Ovary (tissue), 9 donors: ENCODE results near the gene MKI67. TPM values are rescaled to one million over a fixed set of nuclear protein-coding genes. Genes with fewer than 3 reads are reported as not detected.

Experiments used
- DNase-seq, 5 donors: peaks; one replicate each; pipeline ENCODE4 v3.0.0-alpha.2; 2019 to 2020
- H3K27ac ChIP-seq, 2 donors: fragments of 200-600 bp; one replicate each; pipeline versions ENCODE4 v1.5.1 to v1.8.0; 2019 to 2022
- H3K27me3 ChIP-seq: fragments of 200-600 bp; one replicate; pipeline ENCODE4 v1.8.0; 2022
- H3K36me3 ChIP-seq: fragments of 200-600 bp; sonication (generic); one replicate; pipeline ENCODE4 v1.5.1; 2019
- H3K4me1 ChIP-seq: one replicate; pipeline ENCODE4 v1.8.1; 2013; ENCODE audit warnings: mild to moderate bottlenecking, moderate library complexity; ENCODE audit not compliant: insufficient read depth
- H3K4me3 ChIP-seq: fragments of 200-600 bp; sonication (generic); one replicate; pipeline ENCODE4 v1.5.1; 2017
- H3K9me3 ChIP-seq, 2 donors: fragments of 200-600 bp in 1 of 2; sonication (generic) in 1 of 2; one replicate each; pipeline versions ENCODE4 v1.5.1 to v1.8.1; 2013 to 2019; ENCODE audit warnings: mild to moderate bottlenecking in 1 of 2, moderate library complexity in 1 of 2
- CTCF ChIP-seq, 3 donors: fragments of 450-650 bp in 2 of 3; fragments of 200-600 bp in 1 of 3; IDR thresholded peaks; one replicate each; pipeline versions ENCODE4 v1.5.1 to v1.8.0; 2016 to 2022; ENCODE audit warnings: antibody characterized with exemption in 3 of 3, mild to moderate bottlenecking in 1 of 3
- EP300 ChIP-seq: sonication (generic); formaldehyde crosslinking; IDR thresholded peaks from one replicate; pipeline ENCODE4 v1.6.1; 2017; ENCODE audit warnings: antibody characterized with exemption
- POLR2A ChIP-seq: fragments of 450-650 bp; IDR thresholded peaks from one replicate; pipeline ENCODE4 v1.6.1; 2017; ENCODE audit warnings: antibody characterized with exemption, mild to moderate bottlenecking, moderate library complexity
- WGBS, 3 donors: extraction: QIAGEN DNeasy Blood & Tissue Kit in 1 of 3; methylation state at CpG; one replicate each; pipeline versions ENCODE4 v1.1.5 to v1.1.7; 2013 to 2017; 5-methylcytosine and 5-hydroxymethylcytosine counted together
- intact Hi-C, 4 donors: fragments of 100-400 bp; cut with DNase I; formaldehyde crosslinking; loops; one replicate each; pipeline versions ENCODE4 v1.11.0 to v1.15.1; 2022 to 2023
- polyA plus RNA-seq, 2 donors: library from polyadenylated mRNA; stranded (reverse); fragments of 200-250 nt in 1 of 2; fragments of 350-450 nt in 1 of 2; fragmentation: Illumina TruSeq in 1 of 2; extraction: RNeasy Lipid Tissue Mini Kit (QIAGEN cat#74804) in 1 of 2; gene quantifications; one replicate each; pipeline ENCODE4 v1.2.3, GENCODE V29; 2013 to 2014
- total RNA-seq, 7 donors: library from RNA; depleted of rRNA in 2 of 7; stranded (reverse); fragments of >200 nt in 2 of 7; fragmentation: NEBNext Ultra II Directional in 3 of 7; extraction: Animal tissue kit (Norgen Biotek cat#: 25700) in 3 of 7; gene quantifications; one replicate each; pipeline versions ENCODE4 v1.1.0 to v1.2.4, GENCODE V29; 2016 to 2023
- donor health status: DM: no; HTN: no; CAD: no; lungs with moderate emphysema.
- donor health status: DM: no; HTN: no; CAD: no.
- donor health status: Bipolar disorder and iron deficiency.
- donor health status: DM: yes; HTN: yes; CAD: no.
- donor health status: DM: no; HTN: no; CAD: no.
- donor health status: DM: yes; HTN: yes; CAD: no.

MKI67 gene
- total and polyA plus RNA-seq, 9 donors: 0.10 to 3.6 (median 0.71) TPM; not detected in 1

GRCh38 chr10:128158021-128158795 is 32.0 kb upstream of the MKI67 start:
- WGBS, 3 donors: 85 to 91% (median 86%) methylated on average over 9 of the region's 9 CpGs

GRCh38 chr10:128156999-128157755 is 31.0 kb upstream of the MKI67 start:
- no peak for DNase-seq
- no peak overlapping the region for H3K27ac ChIP-seq
- H3K4me3 ChIP-seq: no peak overlapping the region
- intact Hi-C loops: no loop called here
- TF ChIP-seq POLR2A: no peak
- no peaks in the 10 kb centered on the region for H3K27me3 ChIP-seq
- H3K36me3 ChIP-seq: no peaks in the 10 kb centered on the region
- 59 to 67% (median 60%) methylated on average over 9 of the region's 9 CpGs for WGBS, 3 donors
- no peaks in the 10 kb centered on the region for H3K9me3 ChIP-seq
- no peaks in the 10 kb centered on the region for H3K4me1 ChIP-seq

More at GRCh38 chr10:128158021-128158795, 32.0 kb upstream of the MKI67 start:
- H3K27ac ChIP-seq: no peak overlapping the region
- no peak for DNase-seq
- H3K4me1 ChIP-seq: no peaks in the 10 kb centered on the region
- TF ChIP-seq POLR2A (no peak), CTCF (IDR thresholded peaks at IDR 0.05) (no peak), EP300 (no peak)
- no peaks in the 10 kb centered on the region for H3K9me3 ChIP-seq
- no peaks in the 10 kb centered on the region for H3K27me3 ChIP-seq
- intact Hi-C loops: no loop called here
- H3K36me3 ChIP-seq: no peaks in the 10 kb centered on the region
- no peak overlapping the region for H3K4me3 ChIP-seq

GRCh38 chr10:128152741-128153580 is 26.7 kb upstream of the MKI67 start:
- 45 to 48% (median 45%) methylated on average over 13 of the region's 13 CpGs for WGBS, 3 donors
- Histone ChIP-seq H3K36me3 (no peaks in the 10 kb centered on the region), H3K27me3 (no peaks in the 10 kb centered on the region), H3K4me3 (no peak overlapping the region), H3K27ac (no peak overlapping the region), H3K9me3 (no peaks in the 10 kb centered on the region), H3K4me1 (peaks cover 4% of the 10 kb centered on the region)
- no peak for DNase-seq
- intact Hi-C loops: no loop called here
- TF ChIP-seq EP300: no peak
- TF ChIP-seq POLR2A: no peak
- no peak for TF ChIP-seq CTCF (IDR thresholded peaks at IDR 0.05)

GRCh38 chr10:128151031-128151430 is 24.8 kb upstream of the MKI67 start:
- intact Hi-C loops: no loop called here
- Histone ChIP-seq H3K36me3 (no peaks in the 10 kb centered on the region), H3K4me1 (peaks cover 4% of the 10 kb centered on the region), H3K27ac (no peak overlapping the region), H3K27me3 (no peaks in the 10 kb centered on the region), H3K9me3 (no peaks in the 10 kb centered on the region), H3K4me3 (no peak overlapping the region)
- DNase-seq: no peak
- 76 to 88% (median 79%) methylated on average over 8 of the region's 8 CpGs for WGBS, 3 donors
- no peak for TF ChIP-seq CTCF (IDR thresholded peaks at IDR 0.05)
- TF ChIP-seq POLR2A: no peak
- no peak for TF ChIP-seq EP300
